ENCODE data around the gene SSNA1.

SSNA1 gene

GRCh38 chr9:137220317-137221094, 32.0 kb downstream of the SSNA1 start:
- POLR2A ChIA-PET, result interaction anchor here (1.0 to 17.2 kb wide), 5 partner anchors 12 to 93 kb away, joined by 3 to 304 read pairs (median 5); partner anchors contain the start of genes NDOR1, TMEM203, TPRN and TUBB4B
- Histone ChIP-seq H3K9me3 (ENCODE audit: control insufficient read depth, insufficient read depth, low read depth, low read length) (no peaks in the 10 kb centered on the region), H3K4me3 (ENCODE audit: low read depth, low read length) (no peak overlapping the region), H3K36me3 (ENCODE audit: control insufficient read depth in 2 of 2, insufficient read depth in 1 of 2, low read length in 2 of 2) (peaks cover 0 to 40% of the 10 kb centered on the region in 2 experiments; a peak in 1 of 3 replicates), H3K4me1 (ENCODE audit: control insufficient read depth, insufficient read depth, low read length) (peaks cover 4% of the 10 kb centered on the region), H3K27ac (ENCODE audit: extremely low read depth, low read depth, low read length) (no peak overlapping the region)
- CTCF ChIA-PET, result interaction anchor here (0.7 kb wide), 2 partner anchors 40 to 321 kb away, joined by 3 read pairs; no protein-coding TSS in a partner anchor
- no peak for TF ChIP-seq ZNF555 (tag by site-specific recombination; conservative IDR thresholded peaks at IDR 0.05)
- 0 out of 2 replicates have a peak, but pooled peaks have one; percentile 4 for TF ChIP-seq ZNF202 (tag by site-specific recombination; IDR thresholded peaks at IDR 0.05; ENCODE audit: borderline replicate concordance)
- TF ChIP-seq ZNF600 (tag by site-specific recombination; IDR thresholded peaks at IDR 0.05), result peak; percentile 89
- TF ChIP-seq ZNF561 (tag by site-specific recombination; IDR thresholded peaks at IDR 0.05; ENCODE audit: borderline replicate concordance), result no peak
- TF ChIP-seq SCRT2 (tag by site-specific recombination; IDR thresholded peaks at IDR 0.05), result peak; percentile 46; the same call in 1 of the 2 replicates
- TF ChIP-seq ZNF214 (tag by site-specific recombination; IDR thresholded peaks at IDR 0.05; ENCODE audit: borderline replicate concordance), result no peak
- TF ChIP-seq, protein P1, sequence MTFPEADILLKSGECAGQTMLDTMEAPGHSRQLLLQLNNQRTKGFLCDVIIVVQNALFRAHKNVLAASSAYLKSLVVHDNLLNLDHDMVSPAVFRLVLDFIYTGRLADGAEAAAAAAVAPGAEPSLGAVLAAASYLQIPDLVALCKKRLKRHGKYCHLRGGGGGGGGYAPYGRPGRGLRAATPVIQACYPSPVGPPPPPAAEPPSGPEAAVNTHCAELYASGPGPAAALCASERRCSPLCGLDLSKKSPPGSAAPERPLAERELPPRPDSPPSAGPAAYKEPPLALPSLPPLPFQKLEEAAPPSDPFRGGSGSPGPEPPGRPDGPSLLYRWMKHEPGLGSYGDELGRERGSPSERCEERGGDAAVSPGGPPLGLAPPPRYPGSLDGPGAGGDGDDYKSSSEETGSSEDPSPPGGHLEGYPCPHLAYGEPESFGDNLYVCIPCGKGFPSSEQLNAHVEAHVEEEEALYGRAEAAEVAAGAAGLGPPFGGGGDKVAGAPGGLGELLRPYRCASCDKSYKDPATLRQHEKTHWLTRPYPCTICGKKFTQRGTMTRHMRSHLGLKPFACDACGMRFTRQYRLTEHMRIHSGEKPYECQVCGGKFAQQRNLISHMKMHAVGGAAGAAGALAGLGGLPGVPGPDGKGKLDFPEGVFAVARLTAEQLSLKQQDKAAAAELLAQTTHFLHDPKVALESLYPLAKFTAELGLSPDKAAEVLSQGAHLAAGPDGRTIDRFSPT (tag by site-specific recombination; IDR thresholded peaks at IDR 0.05), result 0 out of 2 replicates have a peak, but pooled peaks have one; percentile 42
- TF ChIP-seq KLF8 (tag by site-specific recombination; IDR thresholded peaks at IDR 0.05), result peak; percentile 20; the same call in 1 of the 2 replicates
- TF ChIP-seq GLIS2 (tag by site-specific recombination; IDR thresholded peaks at IDR 0.05), result peak; percentile 50; the same call in 1 of the 2 replicates
- TF ChIP-seq ZBTB48 (tag by site-specific recombination; IDR thresholded peaks at IDR 0.05), result peak; percentile 24; the same call in 1 of the 2 replicates
- TF ChIP-seq ZNF585B (tag by site-specific recombination; IDR thresholded peaks at IDR 0.05), result no peak
- TF ChIP-seq BCL11A (tag by site-specific recombination; IDR thresholded peaks at IDR 0.05; ENCODE audit: low read depth), result 0 out of 2 replicates have a peak, but pooled peaks have one; percentile 45
- TF ChIP-seq, protein P2, sequence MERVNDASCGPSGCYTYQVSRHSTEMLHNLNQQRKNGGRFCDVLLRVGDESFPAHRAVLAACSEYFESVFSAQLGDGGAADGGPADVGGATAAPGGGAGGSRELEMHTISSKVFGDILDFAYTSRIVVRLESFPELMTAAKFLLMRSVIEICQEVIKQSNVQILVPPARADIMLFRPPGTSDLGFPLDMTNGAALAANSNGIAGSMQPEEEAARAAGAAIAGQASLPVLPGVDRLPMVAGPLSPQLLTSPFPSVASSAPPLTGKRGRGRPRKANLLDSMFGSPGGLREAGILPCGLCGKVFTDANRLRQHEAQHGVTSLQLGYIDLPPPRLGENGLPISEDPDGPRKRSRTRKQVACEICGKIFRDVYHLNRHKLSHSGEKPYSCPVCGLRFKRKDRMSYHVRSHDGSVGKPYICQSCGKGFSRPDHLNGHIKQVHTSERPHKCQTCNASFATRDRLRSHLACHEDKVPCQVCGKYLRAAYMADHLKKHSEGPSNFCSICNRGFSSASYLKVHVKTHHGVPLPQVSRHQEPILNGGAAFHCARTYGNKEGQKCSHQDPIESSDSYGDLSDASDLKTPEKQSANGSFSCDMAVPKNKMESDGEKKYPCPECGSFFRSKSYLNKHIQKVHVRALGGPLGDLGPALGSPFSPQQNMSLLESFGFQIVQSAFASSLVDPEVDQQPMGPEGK (tag by site-specific recombination; IDR thresholded peaks at IDR 0.05), result peak; percentile 77
- 0 out of 2 replicates have a peak, but pooled peaks have one; percentile 28 for TF ChIP-seq ATF2 (tag by site-specific recombination; IDR thresholded peaks at IDR 0.05; ENCODE audit: low read depth)
- TF ChIP-seq KLF17 (tag by site-specific recombination; IDR thresholded peaks at IDR 0.05), result 0 out of 2 replicates have a peak, but pooled peaks have one; percentile 49
- no peak for TF ChIP-seq ZBTB1 (tag by site-specific recombination; IDR thresholded peaks at IDR 0.05)
- TF ChIP-seq ZFP3 (tag by site-specific recombination; IDR thresholded peaks at IDR 0.05; ENCODE audit: low read depth), result no peak
- 0 out of 2 replicates have a peak, but pooled peaks have one; percentile 21 for TF ChIP-seq ZEB2 (tag by site-specific recombination; IDR thresholded peaks at IDR 0.05)
- TF ChIP-seq ZIC2 (tag by site-specific recombination; IDR thresholded peaks at IDR 0.05), result peak; percentile 75
- TF ChIP-seq GLI2 (tag by site-specific recombination; IDR thresholded peaks at IDR 0.05; ENCODE audit: borderline replicate concordance, low read depth), result no peak
- no peak for TF ChIP-seq GLI4 (tag by site-specific recombination; IDR thresholded peaks at IDR 0.05)
- no peak for TF ChIP-seq OSR2 (tag by site-specific recombination; IDR thresholded peaks at IDR 0.05)
- TF ChIP-seq ZBTB8A (tag by site-specific recombination; IDR thresholded peaks at IDR 0.05), result peak; percentile 51

Measured in HEK293 (cell line).